HL-60 (cell line): Measurements from ENCODE around the gene KRTAP10-7.

ENCODE experiments used
- DNase-seq, 2 experiments: peaks; one replicate each; pipeline ENCODE4 v3.0.0-alpha.2; 2010 to 2020; ENCODE audit warnings: low read depth in 1 of 2, low spot score in 1 of 2
- H3K27ac ChIP-seq: fragments of 250-450 bp; sonication (Bioruptor Pico); replicated peaks from 2 replicates; pipeline ENCODE4 v1.5.1; 2020; ENCODE audit warnings: mild to moderate bottlenecking, moderate library complexity
- H3K27me3 ChIP-seq: fragments of 250-450 bp; sonication (Bioruptor Pico); 2 replicates; pipeline ENCODE4 v1.5.1; 2021; ENCODE audit warnings: mild to moderate bottlenecking, moderate library complexity; ENCODE audit not compliant: insufficient read depth, poor library complexity, severe bottlenecking
- H3K4me3 ChIP-seq: replicated peaks from 2 replicates; pipeline ENCODE4 v1.5.1; 2011; ENCODE audit warnings: mild to moderate bottlenecking, control low read depth, low read length; ENCODE audit not compliant: insufficient read depth
- CTCF ChIP-seq: IDR thresholded peaks from one replicate; pipeline ENCODE4 v1.5.1; 2011; ENCODE audit warnings: low read length, control low read depth, inconsistent platforms; ENCODE audit not compliant: insufficient read depth
- GABPA ChIP-seq: IDR thresholded peaks from 2 replicates; pipeline ENCODE4 v1.6.1; 2012; ENCODE audit warnings: low read depth
- POLR2AphosphoS5 ChIP-seq: IDR thresholded peaks from 2 replicates; pipeline ENCODE4 v1.6.1; 2012; ENCODE audit warnings: low read depth
- REST ChIP-seq: IDR thresholded peaks from 2 replicates; pipeline ENCODE4 v1.6.1; 2012; ENCODE audit warnings: low read depth; ENCODE audit not compliant: insufficient replicate concordance
- SPI1 ChIP-seq: IDR thresholded peaks from 2 replicates; pipeline ENCODE4 v1.6.1; 2012; ENCODE audit warnings: low read depth, mild to moderate bottlenecking, borderline replicate concordance

Gene KRTAP10-7

GRCh38 chr21:44616591-44616926, 16.2 kb downstream of the KRTAP10-7 start:
- H3K4me3 ChIP-seq = no peak overlapping the region
- H3K27ac ChIP-seq = no peak overlapping the region
- no peaks in the 10 kb centered on the region for H3K27me3 ChIP-seq
- no peak for DNase-seq
- TF ChIP-seq SPI1 = no peak
- TF ChIP-seq POLR2AphosphoS5 = no peak
- TF ChIP-seq REST = no peak
- no peak for TF ChIP-seq GABPA
- no peak for TF ChIP-seq CTCF

- no peak overlapping the region for H3K4me3 ChIP-seq
- no peak for DNase-seq
- H3K27me3 ChIP-seq = no peaks in the 10 kb centered on the region
- TF ChIP-seq REST = no peak
- no peak for TF ChIP-seq SPI1
- no peak for TF ChIP-seq POLR2AphosphoS5
- no peak for TF ChIP-seq CTCF
- no peak for TF ChIP-seq GABPA
- no peak overlapping the region for H3K27ac ChIP-seq
Observed at GRCh38 chr21:44617071-44617501, 16.7 kb downstream of the KRTAP10-7 start.

- Histone ChIP-seq H3K4me3 (no peak overlapping the region), H3K27ac (no peak overlapping the region), H3K27me3 (no peaks in the 10 kb centered on the region)
- DNase-seq = peak in 1 of 2 experiments; percentile 66
- TF ChIP-seq POLR2AphosphoS5 (no peak), REST (no peak), CTCF (no peak), SPI1 (no peak), GABPA (no peak)
Observed at GRCh38 chr21:44618504-44618903, 18.1 kb downstream of the KRTAP10-7 start.
